PC-9 (cell line): ENCODE data around the gene CFAP54. TPM values are rescaled to one million over a fixed set of nuclear protein-coding genes. Genes with fewer than 3 reads are reported as not detected.
"Not testable (repeated sequence)": the region's sequence is repeated elsewhere in the genome, so short reads cannot be mapped to it uniquely, and the experiment has no call there.

Source experiments
- BruUV-seq: library from RNA; stranded (reverse); fragments of 400-500 nt; replicated peaks from 2 replicates; lab custom pipeline; 2021; lab: Mats Ljungman, UMichigan
- CTCF ChIA-PET: fragments of 300-600 bp; sonication (Branson Sonifier 250); formaldehyde crosslinking; loops from one replicate; lab custom pipeline; 2022; ENCODE audit warnings: antibody characterized with exemption; lab: Charles Lee
- POLR2A ChIA-PET: fragments of 300-600 bp; sonication (Branson Sonifier 250); formaldehyde crosslinking; loops from one replicate; lab custom pipeline; 2022; ENCODE audit warnings: antibody characterized with exemption; ENCODE audit not compliant: unreplicated experiment; lab: Charles Lee
- DNase-seq, 2 experiments: peaks; one replicate each; pipeline versions ENCODE4 v3.0.0 to v3.0.0-alpha.2; 2015 to 2022; ENCODE audit warnings: mixed read lengths in 1 of 2
- H2AFZ ChIP-seq: fragments of 200-600 bp; sonication (generic); 2 replicates; pipeline ENCODE4 v1.8.1; 2017; ENCODE audit warnings: antibody characterized with exemption
- H3F3A ChIP-seq: fragments of 200-600 bp; sonication (generic); 2 replicates; pipeline ENCODE4 v1.8.1; 2017; ENCODE audit warnings: antibody characterized with exemption, mild to moderate bottlenecking, low read depth; ENCODE audit not compliant: insufficient read depth
- H3K27ac ChIP-seq: fragments of 200-600 bp; sonication (generic); 2 replicates; pipeline ENCODE4 v1.6.1; 2016; ENCODE audit warnings: mixed run types
- H3K27me3 ChIP-seq: fragments of 200-600 bp; sonication (generic); 2 replicates; pipeline ENCODE4 v1.6.1; 2016; ENCODE audit warnings: low read depth, mixed run types; ENCODE audit not compliant: insufficient read depth
- H3K36me3 ChIP-seq: fragments of 200-600 bp; sonication (generic); 2 replicates; pipeline ENCODE4 v1.6.1; 2016; ENCODE audit warnings: low read depth, mixed run types
- H3K4me1 ChIP-seq: fragments of 200-600 bp; sonication (generic); replicated peaks from 2 replicates; pipeline ENCODE4 v1.6.1; 2016; ENCODE audit warnings: mixed run types; ENCODE audit not compliant: insufficient read depth
- H3K4me2 ChIP-seq: fragments of 200-600 bp; sonication (generic); 2 replicates; pipeline ENCODE4 v1.6.1; 2017; ENCODE audit warnings: mixed run types
- H3K4me3 ChIP-seq: fragments of 200-600 bp; sonication (generic); 2 replicates; pipeline ENCODE4 v1.6.1; 2016; ENCODE audit warnings: mixed run types
- H3K79me2 ChIP-seq: fragments of 200-600 bp; sonication (generic); 2 replicates; pipeline ENCODE4 v1.6.1; 2017; ENCODE audit warnings: low read depth, mixed run types
- H3K9me2 ChIP-seq: fragments of 200-600 bp; sonication (generic); 2 replicates; pipeline ENCODE4 v1.8.1; 2017; ENCODE audit warnings: mild to moderate bottlenecking; ENCODE audit not compliant: insufficient read depth
- H3K9me3 ChIP-seq: fragments of 200-600 bp; sonication (generic); 2 replicates; pipeline ENCODE4 v1.8.1; 2016; ENCODE audit warnings: low read depth; ENCODE audit not compliant: insufficient read depth
- H4K20me1 ChIP-seq: fragments of 200-600 bp; sonication (generic); 2 replicates; pipeline ENCODE4 v1.8.1; 2017; ENCODE audit not compliant: insufficient read depth
- EZH2 ChIP-seq: fragments of 200-600 bp; sonication (generic); IDR thresholded peaks from 2 replicates; pipeline ENCODE4 v1.8.0; 2017; ENCODE audit warnings: antibody characterized with exemption, low read depth
- intact Hi-C: fragments of 100-400 bp; cut with micrococcal nuclease; formaldehyde crosslinking; loops from one replicate; pipeline ENCODE4 v1.10.0; 2022; ENCODE audit not compliant: unreplicated experiment
- total RNA-seq: library from RNA; stranded (reverse); gene quantifications from 2 replicates; pipeline ENCODE4 v1.2.3, GENCODE V29; 2021
- TF ChIP-seq, protein P1 (sequence below): fragments of 200-600 bp; sonication (generic); conservative IDR thresholded peaks from 2 replicates; pipeline ENCODE4 v1.6.1; 2017; ENCODE audit warnings: mixed run types, antibody characterized with exemption, mild to moderate bottlenecking, moderate library complexity

Gene CFAP54
- total RNA-seq, 1 experiment from 2014 or later: 16.4 TPM

DNA sequence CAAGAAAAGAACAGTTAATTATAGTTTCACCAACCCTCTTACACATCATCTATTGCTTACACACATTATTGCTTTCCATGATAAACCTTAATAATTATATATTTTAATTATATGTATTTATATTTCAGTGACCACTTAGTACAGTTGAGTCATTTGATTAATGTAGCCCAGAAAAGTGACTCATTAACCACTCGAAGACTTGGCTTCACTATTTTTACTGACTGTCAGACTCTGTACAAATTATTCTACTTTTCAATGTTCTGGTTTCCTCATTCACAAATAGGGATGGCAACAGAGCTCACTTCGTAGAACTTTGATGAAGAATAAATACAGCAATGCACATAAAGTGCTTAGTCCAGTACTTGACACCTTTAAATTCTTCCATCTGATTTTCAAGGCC lies 98.3 kb downstream of the CFAP54 start:
- BruUV-seq: no TSS peak
- no peak overlapping the region for H3K27ac ChIP-seq
- H3K9me3 ChIP-seq: no peaks in the 10 kb centered on the region
- TF ChIP-seq, protein P1, sequence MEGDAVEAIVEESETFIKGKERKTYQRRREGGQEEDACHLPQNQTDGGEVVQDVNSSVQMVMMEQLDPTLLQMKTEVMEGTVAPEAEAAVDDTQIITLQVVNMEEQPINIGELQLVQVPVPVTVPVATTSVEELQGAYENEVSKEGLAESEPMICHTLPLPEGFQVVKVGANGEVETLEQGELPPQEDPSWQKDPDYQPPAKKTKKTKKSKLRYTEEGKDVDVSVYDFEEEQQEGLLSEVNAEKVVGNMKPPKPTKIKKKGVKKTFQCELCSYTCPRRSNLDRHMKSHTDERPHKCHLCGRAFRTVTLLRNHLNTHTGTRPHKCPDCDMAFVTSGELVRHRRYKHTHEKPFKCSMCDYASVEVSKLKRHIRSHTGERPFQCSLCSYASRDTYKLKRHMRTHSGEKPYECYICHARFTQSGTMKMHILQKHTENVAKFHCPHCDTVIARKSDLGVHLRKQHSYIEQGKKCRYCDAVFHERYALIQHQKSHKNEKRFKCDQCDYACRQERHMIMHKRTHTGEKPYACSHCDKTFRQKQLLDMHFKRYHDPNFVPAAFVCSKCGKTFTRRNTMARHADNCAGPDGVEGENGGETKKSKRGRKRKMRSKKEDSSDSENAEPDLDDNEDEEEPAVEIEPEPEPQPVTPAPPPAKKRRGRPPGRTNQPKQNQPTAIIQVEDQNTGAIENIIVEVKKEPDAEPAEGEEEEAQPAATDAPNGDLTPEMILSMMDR: no peak
- no peak for TF ChIP-seq EZH2
- DNase-seq: no peak
- intact Hi-C loops: no loop called here
- no peaks in the 10 kb centered on the region for H3K9me2 ChIP-seq
- H3K4me2 ChIP-seq: no peak overlapping the region
- H3K4me1 ChIP-seq: no peaks in the 10 kb centered on the region
- ChIA-PET POLR2A (no interaction called here), CTCF (no interaction called here)
- no peaks in the 10 kb centered on the region for H3K79me2 ChIP-seq
- H3F3A ChIP-seq: no peaks in the 10 kb centered on the region
- no peaks in the 10 kb centered on the region for H3K36me3 ChIP-seq
- no peak overlapping the region for H3K4me3 ChIP-seq
- H4K20me1 ChIP-seq: no peaks in the 10 kb centered on the region; the same call in 1 of the 2 replicates
- no peaks in the 10 kb centered on the region for H3K27me3 ChIP-seq
- no peak overlapping the region for H2AFZ ChIP-seq

DNA sequence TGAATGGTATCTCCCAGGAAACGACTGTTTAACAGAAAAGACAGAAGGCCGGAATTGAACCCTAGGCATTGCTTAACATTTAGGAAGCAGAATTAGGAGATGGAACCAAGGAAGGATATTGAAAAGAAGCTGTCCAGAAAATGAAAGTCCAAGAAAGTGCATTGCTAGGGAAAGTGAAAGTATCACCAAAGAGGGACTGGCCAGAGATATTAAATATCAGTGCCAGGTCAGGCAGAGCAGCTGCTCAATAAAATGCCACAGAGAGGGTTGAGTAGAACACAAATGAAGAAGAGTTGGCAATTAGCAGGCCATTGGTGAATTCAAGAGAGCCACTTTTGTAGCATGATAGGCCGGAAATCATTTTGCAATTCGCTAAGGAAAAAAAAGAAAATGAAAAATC lies 101.6 kb downstream of the CFAP54 start:
- no TSS peak for BruUV-seq
- no peak for TF ChIP-seq EZH2
- TF ChIP-seq, protein P1: no peak

DNA sequence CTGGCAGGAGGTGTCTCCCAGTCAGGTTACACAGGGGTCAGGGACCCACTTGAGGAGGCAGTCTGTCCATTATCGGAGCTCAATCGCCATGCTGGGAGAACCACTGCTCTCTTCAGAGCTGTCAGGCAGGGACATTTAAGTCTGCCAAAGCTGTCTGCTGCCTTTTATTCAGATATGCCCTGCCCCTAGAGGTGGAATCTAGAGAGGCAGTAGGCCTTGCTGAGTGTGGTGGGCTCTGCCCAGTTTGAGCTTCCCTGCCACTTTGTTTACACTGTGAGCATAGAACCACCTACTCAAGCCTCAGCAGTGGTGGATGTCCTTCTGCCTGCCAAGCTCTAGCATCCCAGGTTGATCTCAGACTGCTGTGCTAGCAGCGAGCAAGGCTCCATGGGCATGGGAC lies 115.0 kb downstream of the CFAP54 start:
- CTCF ChIA-PET, intact Hi-C loops, H3K36me3 ChIP-seq, POLR2A ChIA-PET, H3K27ac ChIP-seq, H3K4me2 ChIP-seq, H3K4me3 ChIP-seq, DNase-seq, H3K79me2 ChIP-seq, H4K20me1 ChIP-seq, H2AFZ ChIP-seq, H3F3A ChIP-seq, BruUV-seq, H3K9me3 ChIP-seq, H3K4me1 ChIP-seq, H3K9me2 ChIP-seq: not testable (repeated sequence)
- H3K27me3 ChIP-seq: peaks cover 51% of the 10 kb centered on the region

More for the DNA sequence above, 101.6 kb downstream of the CFAP54 start:
- H4K20me1 ChIP-seq: no peaks in the 10 kb centered on the region
- H3K4me3 ChIP-seq: no peak overlapping the region; the same call in 1 of the 2 replicates
- no peak overlapping the region for H3K27ac ChIP-seq
- no peak overlapping the region for H2AFZ ChIP-seq
- CTCF ChIA-PET: no interaction called here
- 0 out of 2 replicates have a peak overlapping the region, but pooled peaks have one; percentile 15 for H3K4me2 ChIP-seq
- no peaks in the 10 kb centered on the region for H3K27me3 ChIP-seq
- no peaks in the 10 kb centered on the region for H3F3A ChIP-seq
- no peaks in the 10 kb centered on the region for H3K9me3 ChIP-seq
- H3K9me2 ChIP-seq: no peaks in the 10 kb centered on the region
- no peaks in the 10 kb centered on the region for H3K4me1 ChIP-seq
- intact Hi-C loops: no loop called here
- no peaks in the 10 kb centered on the region for H3K36me3 ChIP-seq
- POLR2A ChIA-PET: no interaction called here
- H3K79me2 ChIP-seq: no peaks in the 10 kb centered on the region
- no peak for DNase-seq

DNA sequence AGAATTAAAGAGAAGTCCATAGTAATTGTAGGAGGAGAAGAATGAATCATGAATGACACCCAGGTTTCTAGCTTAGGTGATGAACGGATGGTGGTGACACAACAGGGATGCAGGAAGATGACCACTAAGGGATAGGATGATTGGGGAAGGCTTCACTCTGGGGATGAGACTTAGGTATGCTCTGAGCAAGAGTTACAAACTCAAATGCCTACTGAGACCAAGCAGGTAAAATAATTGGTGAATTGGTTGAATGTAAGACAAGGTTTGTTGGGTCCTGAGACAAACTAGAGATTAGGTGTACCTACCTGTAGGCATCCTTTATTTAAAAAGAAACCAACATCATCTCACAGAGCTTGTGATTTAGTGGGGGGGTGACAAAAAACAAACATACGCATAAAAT lies 116.3 kb downstream of the CFAP54 start:
- H3K4me3 ChIP-seq: no peak overlapping the region
- H3K27ac ChIP-seq: no peak overlapping the region
- no peaks in the 10 kb centered on the region for H3F3A ChIP-seq
- no peaks in the 10 kb centered on the region for H3K4me1 ChIP-seq
- no peak overlapping the region for H3K4me2 ChIP-seq
- no peak overlapping the region for H2AFZ ChIP-seq
- intact Hi-C loops: no loop called here
- BruUV-seq: no TSS peak
- H3K79me2 ChIP-seq: no peaks in the 10 kb centered on the region
- ChIA-PET CTCF (no interaction called here), POLR2A (no interaction called here)
- H3K9me3 ChIP-seq: no peaks in the 10 kb centered on the region
- no peaks in the 10 kb centered on the region for H3K9me2 ChIP-seq
- no peaks in the 10 kb centered on the region for H4K20me1 ChIP-seq
- TF ChIP-seq, protein P1: no peak
- no peak for TF ChIP-seq EZH2
- no peaks in the 10 kb centered on the region for H3K36me3 ChIP-seq
- DNase-seq: no peak
- H3K27me3 ChIP-seq: peaks cover 51% of the 10 kb centered on the region
